Gastrocnemius medialis (tissue), 4 donors: Measurements from ENCODE around the gene LRRC8D.

Experiments used
- POLR2A ChIP-seq, 2 donors: fragments of 450-650 bp; IDR thresholded peaks; one replicate each; pipeline ENCODE4 v1.6.1; 2017; ENCODE audit warnings: antibody characterized with exemption in 2 of 2, mild to moderate bottlenecking in 2 of 2, moderate library complexity in 2 of 2
- TF ChIP-seq, protein P1 (sequence below), 5 experiments: fragments of 450-650 bp in 3 of 5; fragments of 200-600 bp in 2 of 5; sonication (generic) in 2 of 5; IDR thresholded peaks in 4 of 5; conservative IDR thresholded peaks in 1 of 5; 1 replicate in 4 of 5; 2 replicates in 1 of 5; pipeline ENCODE4 v1.5.1; 2016 to 2019; ENCODE audit warnings: antibody characterized with exemption in 5 of 5, mild to moderate bottlenecking in 3 of 5, moderate library complexity in 3 of 5

DNA sequence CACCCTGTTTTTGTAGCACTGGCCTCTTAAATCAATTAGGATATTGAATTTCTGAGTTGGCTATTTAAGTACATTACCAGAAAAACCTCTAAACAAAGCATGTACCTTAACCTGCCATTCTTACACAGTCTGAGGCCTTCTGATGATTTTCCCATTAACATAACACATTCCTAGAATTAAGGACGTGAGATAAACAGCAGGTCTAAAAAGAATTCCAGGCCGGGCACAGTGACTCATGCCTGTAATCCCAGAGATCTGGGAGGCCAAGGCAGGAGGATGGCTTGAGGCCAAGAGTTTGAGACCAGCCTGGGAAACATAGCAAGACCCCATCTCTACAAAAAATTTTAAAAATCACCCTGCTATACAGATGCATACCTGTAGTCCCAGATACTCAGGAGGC lies 18.0 kb upstream of the LRRC8D start:
- TF ChIP-seq, protein P1, sequence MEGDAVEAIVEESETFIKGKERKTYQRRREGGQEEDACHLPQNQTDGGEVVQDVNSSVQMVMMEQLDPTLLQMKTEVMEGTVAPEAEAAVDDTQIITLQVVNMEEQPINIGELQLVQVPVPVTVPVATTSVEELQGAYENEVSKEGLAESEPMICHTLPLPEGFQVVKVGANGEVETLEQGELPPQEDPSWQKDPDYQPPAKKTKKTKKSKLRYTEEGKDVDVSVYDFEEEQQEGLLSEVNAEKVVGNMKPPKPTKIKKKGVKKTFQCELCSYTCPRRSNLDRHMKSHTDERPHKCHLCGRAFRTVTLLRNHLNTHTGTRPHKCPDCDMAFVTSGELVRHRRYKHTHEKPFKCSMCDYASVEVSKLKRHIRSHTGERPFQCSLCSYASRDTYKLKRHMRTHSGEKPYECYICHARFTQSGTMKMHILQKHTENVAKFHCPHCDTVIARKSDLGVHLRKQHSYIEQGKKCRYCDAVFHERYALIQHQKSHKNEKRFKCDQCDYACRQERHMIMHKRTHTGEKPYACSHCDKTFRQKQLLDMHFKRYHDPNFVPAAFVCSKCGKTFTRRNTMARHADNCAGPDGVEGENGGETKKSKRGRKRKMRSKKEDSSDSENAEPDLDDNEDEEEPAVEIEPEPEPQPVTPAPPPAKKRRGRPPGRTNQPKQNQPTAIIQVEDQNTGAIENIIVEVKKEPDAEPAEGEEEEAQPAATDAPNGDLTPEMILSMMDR (IDR thresholded peaks at IDR 0.05 in 4 of 5, conservative IDR thresholded peaks at IDR 0.05 in 1 of 5): no peak
- no peak for TF ChIP-seq POLR2A (IDR thresholded peaks at IDR 0.05)
